ENCODE data around the gene CFAP46.

The CFAP46 gene

DNA sequence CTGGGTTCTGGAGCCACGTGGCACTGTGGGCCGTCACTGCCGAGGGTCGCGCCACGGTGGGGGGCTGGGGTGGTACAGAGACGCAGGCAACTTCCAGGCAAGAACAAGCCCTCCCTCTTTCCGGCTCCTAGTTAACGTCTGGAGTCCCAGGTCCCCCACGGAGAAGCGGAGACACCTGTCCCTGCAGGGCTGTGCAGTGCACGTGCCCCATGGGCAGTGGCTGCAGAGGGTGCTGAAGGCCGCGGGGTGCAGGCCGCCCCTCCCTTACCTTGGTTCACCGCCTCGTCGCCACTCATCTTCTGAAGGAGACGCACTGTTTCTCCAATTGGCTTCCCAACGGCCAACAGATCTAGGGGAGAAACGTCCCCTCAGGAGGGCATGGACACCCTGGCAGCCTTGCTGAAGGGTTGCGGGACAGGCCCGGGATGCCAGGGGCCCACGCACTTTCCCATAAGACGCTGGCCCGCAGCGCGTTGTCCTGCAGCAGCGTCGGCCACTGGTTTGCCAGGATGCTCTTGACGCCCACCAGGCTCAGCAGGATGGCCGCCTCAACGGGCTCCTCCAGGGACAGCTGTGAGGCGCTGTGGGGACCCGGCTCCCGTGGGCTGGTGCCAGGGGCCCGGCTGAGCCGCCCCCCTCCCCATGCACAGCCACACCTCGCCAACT, 132.1 kb downstream of the CFAP46 start:
- no peak for TF ChIP-seq EZH2 (IDR thresholded peaks at IDR 0.05; ENCODE audit: borderline replicate concordance, low read depth, low read length, severe bottlenecking)
- TF ChIP-seq, protein P1, sequence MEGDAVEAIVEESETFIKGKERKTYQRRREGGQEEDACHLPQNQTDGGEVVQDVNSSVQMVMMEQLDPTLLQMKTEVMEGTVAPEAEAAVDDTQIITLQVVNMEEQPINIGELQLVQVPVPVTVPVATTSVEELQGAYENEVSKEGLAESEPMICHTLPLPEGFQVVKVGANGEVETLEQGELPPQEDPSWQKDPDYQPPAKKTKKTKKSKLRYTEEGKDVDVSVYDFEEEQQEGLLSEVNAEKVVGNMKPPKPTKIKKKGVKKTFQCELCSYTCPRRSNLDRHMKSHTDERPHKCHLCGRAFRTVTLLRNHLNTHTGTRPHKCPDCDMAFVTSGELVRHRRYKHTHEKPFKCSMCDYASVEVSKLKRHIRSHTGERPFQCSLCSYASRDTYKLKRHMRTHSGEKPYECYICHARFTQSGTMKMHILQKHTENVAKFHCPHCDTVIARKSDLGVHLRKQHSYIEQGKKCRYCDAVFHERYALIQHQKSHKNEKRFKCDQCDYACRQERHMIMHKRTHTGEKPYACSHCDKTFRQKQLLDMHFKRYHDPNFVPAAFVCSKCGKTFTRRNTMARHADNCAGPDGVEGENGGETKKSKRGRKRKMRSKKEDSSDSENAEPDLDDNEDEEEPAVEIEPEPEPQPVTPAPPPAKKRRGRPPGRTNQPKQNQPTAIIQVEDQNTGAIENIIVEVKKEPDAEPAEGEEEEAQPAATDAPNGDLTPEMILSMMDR (IDR thresholded peaks at IDR 0.05; ENCODE audit: borderline replicate concordance, extremely low read depth, low read length, poor library complexity, severe bottlenecking): no peak
- H3K4me3 ChIP-seq (ENCODE audit: low read depth in 1 of 2, low read length in 2 of 2): no peak overlapping the region
- H3K4me1 ChIP-seq (ENCODE audit: insufficient read depth, low read length): no peaks in the 10 kb centered on the region
- no peaks in the 10 kb centered on the region for H3K27me3 ChIP-seq (ENCODE audit: insufficient read depth, low read length, poor library complexity)
- no peaks in the 10 kb centered on the region for H3K9me3 ChIP-seq (ENCODE audit: insufficient read depth, low read length, severe bottlenecking)
- H2AFZ ChIP-seq (ENCODE audit: low read depth, low read length): no peak overlapping the region
- H3K79me2 ChIP-seq (ENCODE audit: insufficient read depth, low read length): no peaks in the 10 kb centered on the region
- H3K36me3 ChIP-seq (ENCODE audit: insufficient read depth, low read length): no peaks in the 10 kb centered on the region
- H3K27ac ChIP-seq (ENCODE audit: low read length): no peak overlapping the region
- ATAC-seq (ENCODE audit: insufficient read depth, low read depth): no peak
- no peaks in the 10 kb centered on the region for H4K20me1 ChIP-seq (ENCODE audit: insufficient read depth, low read length)
- H3K9ac ChIP-seq (ENCODE audit: low read depth, low read length): no peak overlapping the region
- no peak for DNase-seq
- H3K4me2 ChIP-seq (ENCODE audit: insufficient read depth, low read length): no peak overlapping the region

DNA sequence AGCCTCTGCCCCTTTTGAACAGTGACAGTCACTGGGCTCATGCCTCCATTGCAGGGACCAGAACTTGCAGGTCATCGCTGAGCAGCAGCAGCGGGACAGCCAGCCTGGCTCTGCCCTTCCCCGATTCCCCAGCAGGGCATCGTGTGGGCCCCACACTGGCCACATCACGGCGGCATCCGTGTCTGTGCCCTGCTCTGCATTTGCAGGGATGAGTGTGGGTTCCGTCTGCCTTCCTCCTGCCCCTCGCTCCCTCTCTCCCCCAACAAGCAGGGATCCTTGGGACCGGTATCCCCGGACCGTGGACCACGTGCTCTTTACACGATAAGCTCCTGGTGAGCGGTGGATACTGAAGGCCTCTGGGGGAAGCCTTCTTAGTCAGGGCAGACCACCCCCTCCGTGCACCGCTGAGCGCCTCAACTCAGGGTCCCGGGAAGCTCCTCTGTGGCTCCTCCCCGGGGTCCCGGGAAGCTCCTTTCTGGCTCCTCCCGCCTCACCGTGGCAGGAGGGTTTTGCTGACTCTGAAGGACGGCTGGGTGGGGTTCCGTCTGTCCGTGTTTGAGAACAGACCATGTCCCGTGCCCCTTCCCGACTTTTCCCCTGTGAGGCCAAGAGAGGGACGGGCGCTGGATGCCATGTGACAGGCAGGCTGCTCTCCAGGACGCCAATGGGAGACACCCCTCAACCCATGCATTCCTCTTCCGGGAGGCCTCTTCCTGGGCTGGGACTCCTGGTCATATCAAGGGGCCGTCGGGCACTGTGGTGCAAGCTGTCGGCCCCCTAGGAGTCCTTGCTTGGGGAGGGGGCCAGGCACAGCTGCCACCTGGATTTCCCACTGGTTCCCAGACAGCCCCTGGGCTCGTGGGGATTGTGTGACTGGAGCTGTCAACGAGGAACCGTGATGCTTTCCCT, 132.9 kb downstream of the CFAP46 start:
- no peak for DNase-seq
- TF ChIP-seq, protein P1 (IDR thresholded peaks at IDR 0.05; ENCODE audit: borderline replicate concordance, extremely low read depth, low read length, poor library complexity, severe bottlenecking): no peak
- TF ChIP-seq EZH2 (IDR thresholded peaks at IDR 0.05; ENCODE audit: borderline replicate concordance, low read depth, low read length, severe bottlenecking): no peak
- H3K9me3 ChIP-seq (ENCODE audit: insufficient read depth, low read length, severe bottlenecking): no peaks in the 10 kb centered on the region

DNA sequence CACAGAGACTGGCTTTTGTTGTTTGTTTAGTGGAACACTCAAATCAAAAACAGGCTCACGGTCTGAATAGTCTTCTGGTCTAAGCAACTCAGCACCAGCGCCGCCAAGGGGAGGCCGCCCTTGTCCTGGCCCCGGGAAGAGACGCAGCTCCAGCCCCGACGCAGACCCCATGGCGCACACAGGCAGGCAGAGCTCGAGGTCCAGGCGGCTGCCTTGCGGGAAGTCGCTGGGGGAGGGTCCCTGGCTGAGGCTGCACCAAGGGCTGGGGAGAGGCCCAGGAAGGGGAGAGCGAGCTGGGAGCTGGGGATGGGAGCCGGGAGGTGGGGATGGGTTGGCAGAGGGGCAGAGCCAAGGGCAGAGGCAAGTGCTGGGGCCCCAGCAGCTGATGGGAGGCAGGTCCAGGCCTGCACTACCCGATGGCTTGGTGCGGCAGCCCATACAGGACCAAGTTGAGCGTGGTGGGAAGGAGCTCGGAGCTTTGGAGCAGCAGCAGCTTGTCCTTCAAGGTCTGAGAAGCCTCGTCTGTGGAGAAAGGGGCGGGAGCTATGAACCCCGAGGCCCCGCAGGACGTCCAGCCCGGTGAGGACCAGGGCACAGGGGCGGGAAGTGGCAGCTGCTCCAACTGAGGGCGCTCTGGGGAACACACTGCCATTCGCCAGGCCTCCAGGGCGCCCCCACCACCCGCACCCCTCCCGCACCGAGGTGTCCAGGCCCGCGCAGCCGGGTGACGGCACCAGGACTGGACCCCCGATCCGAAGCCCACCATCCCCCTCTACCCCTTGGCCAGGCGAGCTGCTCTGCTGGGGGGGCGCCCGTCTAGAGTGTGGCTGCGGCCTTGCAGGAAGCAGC, 133.8 kb downstream of the CFAP46 start:
- H3K4me2 ChIP-seq (ENCODE audit: insufficient read depth, low read length): no peak overlapping the region
- H3K36me3 ChIP-seq (ENCODE audit: insufficient read depth, low read length): no peaks in the 10 kb centered on the region
- H3K27me3 ChIP-seq (ENCODE audit: insufficient read depth, low read length, poor library complexity): no peaks in the 10 kb centered on the region
- H3K9ac ChIP-seq (ENCODE audit: low read depth, low read length): no peak overlapping the region
- no peak for TF ChIP-seq EZH2 (IDR thresholded peaks at IDR 0.05; ENCODE audit: borderline replicate concordance, low read depth, low read length, severe bottlenecking)
- TF ChIP-seq, protein P1 (IDR thresholded peaks at IDR 0.05; ENCODE audit: borderline replicate concordance, extremely low read depth, low read length, poor library complexity, severe bottlenecking): no peak
- no peak overlapping the region for H3K27ac ChIP-seq (ENCODE audit: low read length)
- no peak overlapping the region for H2AFZ ChIP-seq (ENCODE audit: low read depth, low read length)
- H3K79me2 ChIP-seq (ENCODE audit: insufficient read depth, low read length): no peaks in the 10 kb centered on the region
- H4K20me1 ChIP-seq (ENCODE audit: insufficient read depth, low read length): no peaks in the 10 kb centered on the region
- no peak overlapping the region for H3K4me3 ChIP-seq (ENCODE audit: low read depth in 1 of 2, low read length in 2 of 2)
- no peak for ATAC-seq (ENCODE audit: insufficient read depth, low read depth)
- no peaks in the 10 kb centered on the region for H3K4me1 ChIP-seq (ENCODE audit: insufficient read depth, low read length)
- no peaks in the 10 kb centered on the region for H3K9me3 ChIP-seq (ENCODE audit: insufficient read depth, low read length, severe bottlenecking)
- no peak for DNase-seq

More for the DNA sequence above, 132.9 kb downstream of the CFAP46 start:
- H2AFZ ChIP-seq (ENCODE audit: low read depth, low read length): no peak overlapping the region
- H3K4me2 ChIP-seq (ENCODE audit: insufficient read depth, low read length): no peak overlapping the region
- H4K20me1 ChIP-seq (ENCODE audit: insufficient read depth, low read length): no peaks in the 10 kb centered on the region
- H3K27ac ChIP-seq (ENCODE audit: low read length): no peak overlapping the region
- H3K4me3 ChIP-seq (ENCODE audit: low read depth in 1 of 2, low read length in 2 of 2): no peak overlapping the region
- no peak overlapping the region for H3K9ac ChIP-seq (ENCODE audit: low read depth, low read length)
- no peak for ATAC-seq (ENCODE audit: insufficient read depth, low read depth)
- H3K27me3 ChIP-seq (ENCODE audit: insufficient read depth, low read length, poor library complexity): no peaks in the 10 kb centered on the region
- H3K79me2 ChIP-seq (ENCODE audit: insufficient read depth, low read length): no peaks in the 10 kb centered on the region
- H3K4me1 ChIP-seq (ENCODE audit: insufficient read depth, low read length): no peaks in the 10 kb centered on the region
- H3K36me3 ChIP-seq (ENCODE audit: insufficient read depth, low read length): no peaks in the 10 kb centered on the region
